H1 (cell line): ENCODE data around the gene PKD2. TPM values are rescaled to one million over a fixed set of nuclear protein-coding genes. Genes with fewer than 3 reads are reported as not detected.

Experiments used
- CTCF ChIA-PET: fragments of 300-600 bp; sonication (Branson Sonifier 250); formaldehyde crosslinking; loops from one replicate; lab custom pipeline; 2021; ENCODE audit not compliant: partially characterized antibody; lab: Charles Lee
- POLR2A ChIA-PET: fragments of 300-600 bp; sonication (Branson Sonifier 250); formaldehyde crosslinking; loops from one replicate; lab custom pipeline; 2021; ENCODE audit warnings: inconsistent platforms; ENCODE audit not compliant: partially characterized antibody; lab: Charles Lee
- DNase-seq, 2 experiments: peaks; one replicate each; pipeline versions ENCODE4 v3.0.0 to v3.0.0-alpha.2; 2010 to 2022; ENCODE audit warnings: low spot score in 2 of 2, low read depth in 1 of 2, mixed read lengths in 1 of 2
- FAIRE-seq: peaks from 2 replicates; lab custom pipeline; 2011; peaks lifted over from hg19 to GRCh38; lab: Jason Lieb, UNC
- H2AFZ ChIP-seq: 2 replicates; pipeline ENCODE4 v1.8.1; 2012; ENCODE audit warnings: low read length, inconsistent platforms
- H2AK5ac ChIP-seq: 2 replicates; pipeline ENCODE4 v1.6.1; 2013; ENCODE audit warnings: low read depth, low read length
- H2BK120ac ChIP-seq: replicated peaks from 2 replicates; pipeline ENCODE3; 2013; ENCODE audit warnings: low read depth, low read length, inconsistent platforms
- H2BK12ac ChIP-seq: 2 replicates; pipeline ENCODE4 v1.6.1; 2013; ENCODE audit warnings: low read depth, low read length
- H2BK15ac ChIP-seq: 2 replicates; pipeline ENCODE4 v1.6.1; 2013; ENCODE audit warnings: low read length
- H2BK20ac ChIP-seq: 2 replicates; pipeline ENCODE4 v1.6.1; 2013; ENCODE audit warnings: low read length
- H2BK5ac ChIP-seq: 2 replicates; pipeline ENCODE4 v1.6.1; 2013; ENCODE audit warnings: low read depth, low read length
- H3K14ac ChIP-seq: 2 replicates; pipeline ENCODE4 v1.6.1; 2013; ENCODE audit warnings: inconsistent platforms; ENCODE audit not compliant: insufficient read length
- H3K18ac ChIP-seq: 2 replicates; pipeline ENCODE4 v1.6.1; 2013; ENCODE audit warnings: low read length; ENCODE audit errors: extremely low read depth
- H3K23ac ChIP-seq: 2 replicates; pipeline ENCODE4 v1.6.1; 2013; ENCODE audit warnings: inconsistent platforms; ENCODE audit not compliant: insufficient read length
- H3K23me2 ChIP-seq: 2 replicates; pipeline ENCODE4 v1.6.1; 2013; ENCODE audit warnings: low read depth, low read length
- H3K27ac ChIP-seq: 2 replicates; pipeline ENCODE4 v1.6.1; 2011; ENCODE audit warnings: low read depth, low read length, inconsistent platforms
- H3K27me3 ChIP-seq, 4 experiments: replicated peaks in 1 of 4; 1 replicate in 1 of 4; 2 replicates in 3 of 4; pipeline versions ENCODE4 v1.6.1 to v1.8.1; 2011 to 2013; ENCODE audit warnings: low read length in 3 of 4, mild to moderate bottlenecking in 3 of 4, inconsistent platforms in 2 of 4, mixed read lengths in 2 of 4, moderate library complexity in 1 of 4; ENCODE audit not compliant: control insufficient read depth in 3 of 4, insufficient read depth in 3 of 4; ENCODE audit errors: extremely low read depth in 1 of 4
- H3K36me3 ChIP-seq, 4 experiments: 2 replicates each; pipeline versions ENCODE4 v1.6.1 to v1.8.1; 2011 to 2013; ENCODE audit warnings: mild to moderate bottlenecking in 4 of 4, low read length in 3 of 4, moderate library complexity in 2 of 4, control low read depth in 1 of 4, inconsistent platforms in 1 of 4; ENCODE audit not compliant: insufficient read depth in 4 of 4, control insufficient read depth in 2 of 4
- H3K4ac ChIP-seq: replicated peaks from 2 replicates; pipeline ENCODE3; 2013; ENCODE audit warnings: low read length, low read depth, mixed read lengths, inconsistent platforms; ENCODE audit not compliant: insufficient read length
- H3K4me1 ChIP-seq, 4 experiments: replicated peaks in 1 of 4; 1 replicate in 1 of 4; 2 replicates in 3 of 4; pipeline versions ENCODE4 v1.6.1 to v1.8.1; 2011 to 2013; ENCODE audit warnings: low read length in 3 of 4, inconsistent platforms in 2 of 4, mixed read lengths in 1 of 4; ENCODE audit not compliant: insufficient read depth in 4 of 4, control insufficient read depth in 3 of 4
- H3K4me2 ChIP-seq, 2 experiments: 2 replicates each; pipeline versions ENCODE4 v1.6.1 to v1.8.1; 2011 to 2013; ENCODE audit warnings: low read depth in 2 of 2, low read length in 2 of 2, control low read depth in 1 of 2, inconsistent platforms in 1 of 2, mild to moderate bottlenecking in 1 of 2; ENCODE audit not compliant: insufficient read depth in 1 of 2
- H3K4me3 ChIP-seq, 4 experiments: fragments of 200-600, 300-600 bp in 1 of 4; sonication (generic), shearing (Covaris generic), sonication (Bioruptor Twin) in 1 of 4; 2 replicates each; pipeline versions ENCODE4 v1.5.1 to v1.8.1; 2011 to 2016; ENCODE audit warnings: low read length in 4 of 4, low read depth in 3 of 4, control low read depth in 2 of 4, inconsistent platforms in 2 of 4, mild to moderate bottlenecking in 2 of 4, mixed read lengths in 1 of 4, moderate library complexity in 1 of 4; ENCODE audit not compliant: insufficient read depth in 2 of 4; ENCODE audit errors: extremely low read depth in 1 of 4
- H3K56ac ChIP-seq: replicated peaks from 2 replicates; pipeline ENCODE3; 2013; ENCODE audit warnings: low read depth, mild to moderate bottlenecking, mixed read lengths, low read length, inconsistent platforms; ENCODE audit not compliant: insufficient read length
- H3K79me1 ChIP-seq: 2 replicates; pipeline ENCODE4 v1.6.1; 2013; ENCODE audit warnings: low read depth, low read length, control low read depth
- H3K79me2 ChIP-seq, 2 experiments: 2 replicates each; pipeline versions ENCODE4 v1.6.1 to v1.8.1; 2012 to 2013; ENCODE audit warnings: low read length in 2 of 2, mild to moderate bottlenecking in 2 of 2, inconsistent platforms in 1 of 2; ENCODE audit not compliant: insufficient read depth in 2 of 2, control insufficient read depth in 1 of 2
- H3K9ac ChIP-seq, 4 experiments: replicated peaks in 1 of 4; 1 replicate in 1 of 4; 2 replicates in 3 of 4; pipeline versions ENCODE4 v1.6.1 to v1.8.1; 2011 to 2013; ENCODE audit warnings: low read depth in 3 of 4, low read length in 3 of 4, control low read depth in 2 of 4, mild to moderate bottlenecking in 2 of 4, moderate library complexity in 2 of 4, inconsistent platforms in 1 of 4; ENCODE audit errors: extremely low read depth in 1 of 4
- H3K9me3 ChIP-seq, 2 experiments: 2 replicates each; pipeline versions ENCODE4 v1.6.1 to v1.8.1; 2012 to 2013; ENCODE audit warnings: mild to moderate bottlenecking in 2 of 2, moderate library complexity in 2 of 2, control low read depth in 1 of 2, inconsistent platforms in 1 of 2, low read depth in 1 of 2, low read length in 1 of 2, mixed read lengths in 1 of 2; ENCODE audit not compliant: insufficient read depth in 2 of 2
- H4K20me1 ChIP-seq, 2 experiments: replicated peaks in 1 of 2; 2 replicates each; pipeline versions ENCODE3 to v1.8.1; 2011 to 2013; ENCODE audit warnings: inconsistent platforms in 2 of 2, low read length in 2 of 2, mild to moderate bottlenecking in 1 of 2; ENCODE audit not compliant: insufficient read depth in 2 of 2, control insufficient read depth in 1 of 2
- H4K5ac ChIP-seq: 2 replicates; pipeline ENCODE4 v1.6.1; 2013; ENCODE audit warnings: low read length, low read depth, mixed read lengths, inconsistent platforms; ENCODE audit not compliant: insufficient read length
- H4K8ac ChIP-seq: 2 replicates; pipeline ENCODE4 v1.8.0; 2013; ENCODE audit warnings: mild to moderate bottlenecking, moderate library complexity, low read length, inconsistent platforms; ENCODE audit not compliant: insufficient read depth; ENCODE audit errors: extremely low read depth
- H4K91ac ChIP-seq: replicated peaks from 2 replicates; pipeline ENCODE3; 2013; ENCODE audit warnings: low read length, mixed read lengths, inconsistent platforms; ENCODE audit not compliant: insufficient read length
- CBX5 ChIP-seq: fragments of 300-800, 300-1000 bp; sonication (generic); IDR thresholded peaks from 2 replicates; pipeline ENCODE4 v1.7.1; 2016; ENCODE audit warnings: antibody characterized with exemption, low read length, low read depth
- NANOG ChIP-seq: IDR thresholded peaks from 2 replicates; pipeline ENCODE4 v1.6.1; 2011; ENCODE audit warnings: low read length, low read depth, mild to moderate bottlenecking, inconsistent platforms; ENCODE audit not compliant: insufficient read depth, poor library complexity, severe bottlenecking
- NRF1 ChIP-seq: IDR thresholded peaks from 2 replicates; pipeline ENCODE4 v1.6.1; 2011; ENCODE audit warnings: mild to moderate bottlenecking, low read depth, low read length, improper control_type of control experiment
- RXRA ChIP-seq: IDR thresholded peaks from 2 replicates; pipeline ENCODE4 v1.6.1; 2011; ENCODE audit warnings: low read depth, mild to moderate bottlenecking, low read length, moderate library complexity; ENCODE audit not compliant: insufficient read depth
- WGBS, 2 experiments: shearing (Covaris generic) in 1 of 2; methylation state at CpG; one replicate each; pipeline versions ENCODE4 v1.1.6 to v1.1.7; 2013 to 2015; ENCODE audit warnings: low lambda C conversion rate in 2 of 2, mixed read lengths in 2 of 2, inconsistent platforms in 1 of 2, low coverage in 1 of 2, missing lambda C conversion rate in 1 of 2; ENCODE audit not compliant: insufficient replicate concordance in 2 of 2, insufficient coverage in 1 of 2, insufficient read length in 1 of 2; ENCODE audit errors: extremely low coverage in 1 of 2, missing lambda C conversion rate in 1 of 2; 5-methylcytosine and 5-hydroxymethylcytosine counted together
- polyA plus RNA-seq, 7 experiments: library from polyadenylated mRNA; depleted of rRNA in 3 of 7; stranded (reverse) in 5 of 7; unstranded in 2 of 7; fragments of >200 nt in 5 of 7; fragments of 200-250 nt in 2 of 7; gene quantifications; 1 replicate in 5 of 7; 2 replicates in 1 of 7; 4 replicates in 1 of 7; pipeline versions ENCODE4 v1.2.1 to v1.2.3, GENCODE V29; 2011 to 2013; ENCODE audit warnings: missing spikeins in 2 of 7, mixed read lengths in 2 of 7
- total RNA-seq: library from RNA; stranded (reverse); fragmentation: NEBNext Ultra II Directional; extraction: Animal tissue kit (Norgen Biotek cat#: 25700); gene quantifications from 2 replicates; pipeline ENCODE4 v1.2.1, GENCODE V29; 2021

The PKD2 gene
- total and polyA plus RNA-seq, 2 of the 8 experiments (the other 6 are each of a cell fraction or from before 2014, with no cell fraction given), result 16.0 to 32.0 TPM

- FAIRE-seq (no peak), DNase-seq (no peak)
- Histone ChIP-seq H4K8ac (no peak overlapping the region), H3K18ac (no peak overlapping the region), H3K9ac (no peak overlapping the region), H2AFZ (no peak overlapping the region), H3K9me3 (no peaks in the 10 kb centered on the region), H3K79me1 (no peaks in the 10 kb centered on the region), H3K27ac (no peak overlapping the region), H3K4me2 (no peak overlapping the region), H2BK120ac (no peak overlapping the region), H3K4me3 (no peak overlapping the region), H3K56ac (no peak overlapping the region), H2BK12ac (no peak overlapping the region), H2BK15ac (no peak overlapping the region), H3K4ac (no peak overlapping the region), H3K23me2 (no peaks in the 10 kb centered on the region), H3K79me2 (no peaks in the 10 kb centered on the region), H2AK5ac (no peak overlapping the region), H2BK5ac (no peak overlapping the region), H3K4me1 (peaks cover 0 to 5% (median under 1%) of the 10 kb centered on the region in 4 experiments; a peak in 3 of 7 replicates), H3K36me3 (no peaks in the 10 kb centered on the region), H4K5ac (no peak overlapping the region), H4K91ac (no peak overlapping the region), H3K23ac (no peak overlapping the region), H3K14ac (no peak overlapping the region), H4K20me1 (no peaks in the 10 kb centered on the region), H2BK20ac (no peak overlapping the region), H3K27me3 (no peaks in the 10 kb centered on the region)
- ChIA-PET POLR2A (interaction anchor here (0.6 to 1.8 kb wide), 7 partner anchors 13 to 85 kb away, joined by 3 to 6 read pairs (median 3); no protein-coding TSS in a partner anchor), CTCF (interaction anchor here (0.7 to 3.7 kb wide), 17 partner anchors 8 to 226 kb away, joined by 3 to 22 read pairs (median 4); partner anchors contain the start of gene SPP1)
- 94% methylated on average over 9 of the region's 9 CpGs; no CpG with 5 or more reads in 1 of the 2 experiments for WGBS, 2 experiments
- TF ChIP-seq NANOG, result no peak
- TF ChIP-seq RXRA, result no peak
- no peak for TF ChIP-seq NRF1
- TF ChIP-seq CBX5, result no peak
Measured at GRCh38 chr4:87986508-87986907, 20.9 kb upstream of the PKD2 start.
